ENCODE data around the gene CDH11. TPM values are rescaled to one million over a fixed set of nuclear protein-coding genes. Genes with fewer than 3 reads are reported as not detected.
A peak's percentile ranks its signal among the peaks of the same experiment; 100 is the strongest.

Gene CDH11
- total and polyA plus RNA-seq, 4 donors, result 85.0 to 468 (median 141) TPM

- WGBS (ENCODE audit: insufficient coverage), result 100% methylated on average over 1 of the region's 1 CpG
These were observed 44.7 kb downstream of the CDH11 start for GRCh38 chr16:65077181-65077580.

GRCh38 chr16:65075877-65076276, 46.0 kb downstream of the CDH11 start:
- H3K4me3 ChIP-seq (ENCODE audit: low read depth, low read length), result no peak overlapping the region
- no peak for DNase-seq (ENCODE audit: low read depth in 4 of 6, low spot score in 6 of 6)
- H3K27ac ChIP-seq (ENCODE audit: low read depth, low read length), result no peak overlapping the region
- H3K27me3 ChIP-seq (ENCODE audit: control insufficient read depth, insufficient read depth, low read length), result no peaks in the 10 kb centered on the region
- 82% methylated on average over 2 of the region's 2 CpGs for WGBS (ENCODE audit: insufficient coverage)
- peaks cover 24% of the 10 kb centered on the region for H3K4me1 ChIP-seq (ENCODE audit: control insufficient read depth, insufficient read depth, low read length)
- no peaks in the 10 kb centered on the region for H3K36me3 ChIP-seq (ENCODE audit: control insufficient read depth, insufficient read depth, low read length)
- H3K9me3 ChIP-seq (ENCODE audit: control insufficient read depth, insufficient read depth, low read length), result no peaks in the 10 kb centered on the region

More at GRCh38 chr16:65077181-65077580, 44.7 kb downstream of the CDH11 start:
- H3K27me3 ChIP-seq (ENCODE audit: control insufficient read depth, insufficient read depth, low read length), result no peaks in the 10 kb centered on the region
- no peaks in the 10 kb centered on the region for H3K9me3 ChIP-seq (ENCODE audit: control insufficient read depth, insufficient read depth, low read length)
- peaks cover 12% of the 10 kb centered on the region for H3K4me1 ChIP-seq (ENCODE audit: control insufficient read depth, insufficient read depth, low read length)
- DNase-seq (ENCODE audit: low read depth in 4 of 6, low spot score in 6 of 6), result no peak
- H3K27ac ChIP-seq (ENCODE audit: low read depth, low read length), result no peak overlapping the region
- no peaks in the 10 kb centered on the region for H3K36me3 ChIP-seq (ENCODE audit: control insufficient read depth, insufficient read depth, low read length)
- no peak overlapping the region for H3K4me3 ChIP-seq (ENCODE audit: low read depth, low read length)

GRCh38 chr16:65071433-65072311, 50.2 kb downstream of the CDH11 start:
- no peaks in the 10 kb centered on the region for H3K27me3 ChIP-seq (ENCODE audit: control insufficient read depth, insufficient read depth, low read length)
- H3K4me3 ChIP-seq (ENCODE audit: low read depth, low read length), result peak overlapping the region; percentile 19
- DNase-seq (ENCODE audit: low read depth in 4 of 6, low spot score in 6 of 6), result peak; percentile 52 to 87 (median 69)
- WGBS (ENCODE audit: insufficient coverage), result 26% methylated on average over 24 of the region's 24 CpGs
- peaks cover 31% of the 10 kb centered on the region for H3K4me1 ChIP-seq (ENCODE audit: control insufficient read depth, insufficient read depth, low read length)
- peak overlapping the region; percentile 93 for H3K27ac ChIP-seq (ENCODE audit: low read depth, low read length)
- H3K36me3 ChIP-seq (ENCODE audit: control insufficient read depth, insufficient read depth, low read length), result no peaks in the 10 kb centered on the region
- no peaks in the 10 kb centered on the region for H3K9me3 ChIP-seq (ENCODE audit: control insufficient read depth, insufficient read depth, low read length)

- peak in 3 of 6 donors; percentile 46 to 74 (median 70) for DNase-seq (ENCODE audit: low read depth in 4 of 6, low spot score in 6 of 6)
- no peaks in the 10 kb centered on the region for H3K36me3 ChIP-seq (ENCODE audit: control insufficient read depth, insufficient read depth, low read length)
- H3K4me3 ChIP-seq (ENCODE audit: low read depth, low read length), result no peak overlapping the region
- 27% methylated on average over 6 of the region's 12 CpGs for WGBS (ENCODE audit: insufficient coverage)
- no peaks in the 10 kb centered on the region for H3K27me3 ChIP-seq (ENCODE audit: control insufficient read depth, insufficient read depth, low read length)
- peaks cover 31% of the 10 kb centered on the region for H3K4me1 ChIP-seq (ENCODE audit: control insufficient read depth, insufficient read depth, low read length)
- H3K9me3 ChIP-seq (ENCODE audit: control insufficient read depth, insufficient read depth, low read length), result no peaks in the 10 kb centered on the region
- H3K27ac ChIP-seq (ENCODE audit: low read depth, low read length), result peak overlapping the region; percentile 93
These were observed 50.9 kb downstream of the CDH11 start for GRCh38 chr16:65070831-65071432.

- DNase-seq (ENCODE audit: low read depth in 4 of 6, low spot score in 6 of 6), result no peak
- Histone ChIP-seq H3K36me3 (ENCODE audit: control insufficient read depth, insufficient read depth, low read length) (no peaks in the 10 kb centered on the region), H3K4me3 (ENCODE audit: low read depth, low read length) (no peak overlapping the region), H3K9me3 (ENCODE audit: control insufficient read depth, insufficient read depth, low read length) (no peaks in the 10 kb centered on the region), H3K27ac (ENCODE audit: low read depth, low read length) (no peak overlapping the region), H3K4me1 (ENCODE audit: control insufficient read depth, insufficient read depth, low read length) (peaks cover 27% of the 10 kb centered on the region), H3K27me3 (ENCODE audit: control insufficient read depth, insufficient read depth, low read length) (no peaks in the 10 kb centered on the region)
- 86% methylated on average over 1 of the region's 2 CpGs for WGBS (ENCODE audit: insufficient coverage)
These were observed 52.1 kb downstream of the CDH11 start for GRCh38 chr16:65069766-65070165.

GRCh38 chr16:65069065-65069464, 52.8 kb downstream of the CDH11 start:
- H3K9me3 ChIP-seq (ENCODE audit: control insufficient read depth, insufficient read depth, low read length), result no peaks in the 10 kb centered on the region
- WGBS (ENCODE audit: insufficient coverage), result no CpG with 5 or more reads among the region's 4 CpGs
- no peak overlapping the region for H3K4me3 ChIP-seq (ENCODE audit: low read depth, low read length)
- no peaks in the 10 kb centered on the region for H3K27me3 ChIP-seq (ENCODE audit: control insufficient read depth, insufficient read depth, low read length)
- no peak overlapping the region for H3K27ac ChIP-seq (ENCODE audit: low read depth, low read length)
- H3K4me1 ChIP-seq (ENCODE audit: control insufficient read depth, insufficient read depth, low read length), result peaks cover 27% of the 10 kb centered on the region
- H3K36me3 ChIP-seq (ENCODE audit: control insufficient read depth, insufficient read depth, low read length), result no peaks in the 10 kb centered on the region
- DNase-seq (ENCODE audit: low read depth in 4 of 6, low spot score in 6 of 6), result peak in 1 of 6 donors; percentile 85

- no peak overlapping the region for H3K27ac ChIP-seq (ENCODE audit: low read depth, low read length)
- 58% methylated on average over 2 of the region's 5 CpGs for WGBS (ENCODE audit: insufficient coverage)
- H3K4me1 ChIP-seq (ENCODE audit: control insufficient read depth, insufficient read depth, low read length), result peaks cover 25% of the 10 kb centered on the region
- H3K27me3 ChIP-seq (ENCODE audit: control insufficient read depth, insufficient read depth, low read length), result no peaks in the 10 kb centered on the region
- no peaks in the 10 kb centered on the region for H3K36me3 ChIP-seq (ENCODE audit: control insufficient read depth, insufficient read depth, low read length)
- H3K4me3 ChIP-seq (ENCODE audit: low read depth, low read length), result no peak overlapping the region
- H3K9me3 ChIP-seq (ENCODE audit: control insufficient read depth, insufficient read depth, low read length), result no peaks in the 10 kb centered on the region
- peak in 1 of 6 donors; percentile 43 for DNase-seq (ENCODE audit: low read depth in 4 of 6, low spot score in 6 of 6)
These were observed 53.6 kb downstream of the CDH11 start for GRCh38 chr16:65068151-65068740.

GRCh38 chr16:65066651-65067050, 55.2 kb downstream of the CDH11 start:
- H3K9me3 ChIP-seq (ENCODE audit: control insufficient read depth, insufficient read depth, low read length), result no peaks in the 10 kb centered on the region
- no peaks in the 10 kb centered on the region for H3K36me3 ChIP-seq (ENCODE audit: control insufficient read depth, insufficient read depth, low read length)
- no peak overlapping the region for H3K4me3 ChIP-seq (ENCODE audit: low read depth, low read length)
- WGBS (ENCODE audit: insufficient coverage), result 100% methylated on average over 1 of the region's 1 CpG
- H3K27ac ChIP-seq (ENCODE audit: low read depth, low read length), result no peak overlapping the region
- H3K27me3 ChIP-seq (ENCODE audit: control insufficient read depth, insufficient read depth, low read length), result no peaks in the 10 kb centered on the region
- DNase-seq (ENCODE audit: low read depth in 4 of 6, low spot score in 6 of 6), result no peak
- peaks cover 20% of the 10 kb centered on the region for H3K4me1 ChIP-seq (ENCODE audit: control insufficient read depth, insufficient read depth, low read length)

GRCh38 chr16:65065031-65065430, 56.8 kb downstream of the CDH11 start:
- H3K4me3 ChIP-seq (ENCODE audit: low read depth, low read length), result no peak overlapping the region
- WGBS (ENCODE audit: insufficient coverage), result 100% methylated on average over 1 of the region's 7 CpGs
- H3K27me3 ChIP-seq (ENCODE audit: control insufficient read depth, insufficient read depth, low read length), result no peaks in the 10 kb centered on the region
- H3K36me3 ChIP-seq (ENCODE audit: control insufficient read depth, insufficient read depth, low read length), result no peaks in the 10 kb centered on the region
- peaks cover 11% of the 10 kb centered on the region for H3K4me1 ChIP-seq (ENCODE audit: control insufficient read depth, insufficient read depth, low read length)
- no peaks in the 10 kb centered on the region for H3K9me3 ChIP-seq (ENCODE audit: control insufficient read depth, insufficient read depth, low read length)
- no peak overlapping the region for H3K27ac ChIP-seq (ENCODE audit: low read depth, low read length)
- DNase-seq (ENCODE audit: low read depth in 4 of 6, low spot score in 6 of 6), result no peak

Data from spinal cord (tissue), 10 donors.